HTR-8/SVneo (cell line): ENCODE data around the gene PRIMA1.

ENCODE experiments used
- DNase-seq: peaks from one replicate; pipeline ENCODE4 v3.0.0; 2011; ENCODE audit warnings: low spot score, mixed read lengths; ENCODE audit not compliant: insufficient read length
- FAIRE-seq: peaks from 2 replicates; lab custom pipeline; 2011; peaks lifted over from hg19 to GRCh38; lab: Jason Lieb, UNC

Gene PRIMA1

DNA sequence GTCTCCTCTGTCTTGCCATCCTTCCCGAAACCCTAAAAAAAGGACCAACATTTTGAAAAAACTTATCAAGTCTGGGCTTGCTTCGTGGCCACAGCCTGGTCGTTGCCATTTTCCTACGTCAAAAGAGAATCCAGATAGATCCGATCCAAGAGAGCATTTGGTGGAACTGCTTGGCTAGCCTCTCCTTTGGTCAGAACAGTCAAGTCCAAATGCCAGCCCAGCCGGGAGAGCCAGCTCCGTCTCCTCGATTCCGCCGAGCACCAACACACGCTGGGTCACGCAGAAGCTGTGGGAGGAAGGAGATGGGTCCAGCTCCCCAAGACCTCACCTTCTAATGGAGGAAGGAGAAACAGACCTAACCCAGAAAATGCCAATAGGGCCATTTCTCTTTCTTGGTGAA is 9.3 kb upstream of the PRIMA1 start:
- DNase-seq: no peak
- no peak for FAIRE-seq

DNA sequence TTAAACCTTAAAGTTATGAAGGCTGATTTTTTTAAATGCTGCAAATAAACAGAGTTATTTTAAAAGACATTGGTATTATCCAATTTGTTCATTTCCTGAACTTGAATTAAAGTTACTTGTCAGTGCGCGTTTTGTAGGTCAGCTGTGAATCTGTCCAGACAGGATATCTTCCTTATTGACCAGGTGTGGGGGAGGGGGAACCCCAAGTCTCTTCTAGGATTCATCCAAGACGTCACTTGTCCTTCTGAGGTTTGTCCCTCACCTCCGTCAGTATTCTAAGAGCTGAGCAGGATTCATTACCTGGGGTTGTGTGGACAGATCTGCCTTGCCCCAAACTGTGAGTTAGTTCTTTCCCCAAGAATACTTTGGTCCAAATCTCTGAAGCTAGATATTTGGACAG is 8.8 kb upstream of the PRIMA1 start:
- FAIRE-seq (no peak), DNase-seq (no peak)

DNA sequence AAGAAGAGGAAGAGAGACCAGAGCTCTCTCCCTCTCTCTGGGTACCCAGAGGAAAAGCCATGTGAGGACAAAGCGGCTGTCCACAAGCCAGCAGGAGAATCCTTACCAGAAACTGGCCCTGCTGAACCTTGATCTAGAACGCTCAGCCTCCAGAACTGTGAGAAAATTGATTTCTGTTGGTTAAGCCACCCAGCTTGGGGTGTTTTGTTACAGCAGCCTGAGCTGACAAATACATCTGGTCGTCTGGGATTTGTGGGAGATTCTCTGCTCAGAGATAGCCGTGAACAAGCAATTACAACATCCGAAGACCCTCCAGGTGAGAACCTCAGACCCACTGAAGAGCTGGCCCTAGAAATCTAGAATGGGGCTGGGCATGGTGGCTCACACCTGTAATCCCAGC is 6.5 kb upstream of the PRIMA1 start:
- no peak for DNase-seq
- no peak for FAIRE-seq

DNA sequence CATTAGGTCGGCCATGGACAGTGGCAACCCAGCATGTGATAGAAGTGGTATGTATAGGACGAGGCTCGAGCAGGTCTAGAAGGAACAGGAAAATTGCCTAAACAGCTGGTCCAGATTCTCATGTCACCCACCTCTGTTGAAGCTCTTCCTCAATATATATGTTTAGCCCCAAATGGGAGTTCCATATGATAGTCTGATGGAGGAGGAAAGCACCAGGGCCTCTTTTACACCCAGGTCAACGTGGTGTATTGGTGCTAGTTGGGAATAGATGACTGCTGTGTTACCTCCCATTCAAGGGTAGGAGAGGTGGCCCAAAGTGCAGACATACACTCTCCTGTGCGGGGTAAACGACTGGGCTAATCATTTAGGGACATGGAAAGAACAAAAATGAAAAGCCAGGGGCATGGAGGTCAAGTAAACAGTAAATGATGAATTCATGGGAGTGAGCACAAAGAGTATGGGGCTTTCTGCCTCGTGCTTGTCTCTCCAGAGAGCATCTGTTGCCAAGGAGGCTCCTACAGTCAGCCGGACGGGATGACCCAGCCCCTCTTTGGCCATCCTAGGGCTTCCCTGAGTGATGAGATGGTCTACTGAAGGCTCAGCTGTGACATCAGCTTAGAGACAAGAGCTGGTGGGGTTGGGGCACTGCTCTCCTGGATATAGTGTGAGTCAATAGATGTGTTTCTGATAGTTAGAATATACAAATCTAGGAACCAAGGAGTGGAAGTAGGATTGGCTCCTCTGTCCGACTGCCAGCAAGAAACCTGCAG is 5.5 kb upstream of the PRIMA1 start:
- FAIRE-seq (no peak), DNase-seq (no peak)

DNA sequence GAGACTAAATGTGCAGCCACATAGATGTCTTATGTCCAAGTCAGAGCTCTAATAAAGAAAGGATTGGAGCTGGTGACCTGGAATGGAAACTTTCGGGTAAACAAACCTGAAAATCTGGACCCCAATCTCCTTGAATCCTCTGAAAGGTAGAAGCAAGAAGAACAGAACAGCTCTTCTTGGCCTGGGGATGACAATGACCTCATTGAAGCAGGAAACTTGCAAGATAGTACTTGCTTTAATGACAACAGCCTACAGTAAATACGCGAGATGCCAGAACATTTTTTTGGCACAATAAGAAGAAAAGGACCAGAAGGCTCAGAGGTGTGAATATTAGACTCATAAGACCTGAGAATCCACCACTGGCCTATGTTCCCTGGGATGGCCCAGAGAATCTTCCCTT is 4.1 kb upstream of the PRIMA1 start:
- DNase-seq (no peak), FAIRE-seq (no peak)

DNA sequence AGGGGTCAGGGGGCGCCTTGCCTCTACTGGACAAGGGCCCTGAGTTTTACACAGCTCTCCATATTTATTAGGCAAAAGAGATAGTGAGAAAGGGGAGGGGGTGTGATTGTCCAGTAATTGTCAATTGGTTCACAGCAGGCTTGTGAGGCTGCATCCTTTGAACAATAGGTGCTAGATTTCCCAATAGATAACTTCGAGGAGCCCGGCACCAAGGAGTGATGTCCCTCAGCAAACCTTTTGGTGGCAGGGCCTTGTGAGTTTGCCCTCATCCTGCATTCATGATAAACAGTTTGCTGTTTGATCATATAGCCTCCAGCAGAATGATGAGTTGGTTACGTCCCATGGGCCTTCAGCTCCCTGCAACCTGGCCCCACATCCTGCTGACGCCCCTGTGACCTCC is 2.7 kb upstream of the PRIMA1 start:
- FAIRE-seq (no peak), DNase-seq (no peak)

DNA sequence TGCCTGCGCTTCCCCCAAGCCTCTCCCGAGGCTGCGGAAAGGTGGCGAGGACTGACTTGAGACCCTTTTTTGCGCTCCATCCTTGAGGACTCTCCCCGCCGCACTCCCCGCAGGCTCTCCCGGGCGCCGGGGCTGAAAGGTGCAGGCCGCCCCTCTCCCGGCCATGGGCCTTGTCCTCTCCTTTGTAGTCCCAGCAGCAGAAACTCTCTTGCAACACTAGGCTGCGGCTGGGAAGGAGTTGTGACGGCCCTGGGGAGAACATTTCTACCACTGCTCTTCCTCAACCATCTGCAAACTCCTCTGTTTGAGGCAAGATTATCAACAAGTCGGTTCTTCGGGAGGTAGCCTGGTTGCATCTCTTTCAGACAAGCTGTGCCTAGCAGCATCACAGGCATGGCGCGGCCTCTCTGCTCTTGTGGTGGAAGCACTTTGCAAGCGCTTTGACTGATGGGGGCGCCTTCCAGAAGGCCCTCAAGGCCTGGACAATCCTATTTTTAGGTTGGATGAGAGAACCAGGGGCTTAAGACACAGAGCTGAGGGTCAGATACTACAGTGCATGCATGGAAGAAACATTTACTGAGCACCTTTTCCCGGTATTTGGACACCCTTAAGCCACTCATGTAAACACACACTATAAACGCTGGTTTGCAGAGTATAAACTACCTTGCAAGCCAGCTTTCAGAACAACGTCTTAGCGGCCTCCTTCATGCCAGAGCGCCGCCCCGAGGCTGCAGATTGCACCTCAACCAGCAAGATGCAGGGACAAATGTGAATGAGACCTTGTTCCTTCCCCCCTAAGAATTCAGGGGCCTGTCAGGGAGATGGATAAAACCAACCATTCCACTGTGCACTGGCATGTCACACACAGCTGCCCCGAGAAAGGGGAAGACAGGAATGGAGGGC is 1.2 kb upstream of the PRIMA1 start:
- DNase-seq: no peak

DNA sequence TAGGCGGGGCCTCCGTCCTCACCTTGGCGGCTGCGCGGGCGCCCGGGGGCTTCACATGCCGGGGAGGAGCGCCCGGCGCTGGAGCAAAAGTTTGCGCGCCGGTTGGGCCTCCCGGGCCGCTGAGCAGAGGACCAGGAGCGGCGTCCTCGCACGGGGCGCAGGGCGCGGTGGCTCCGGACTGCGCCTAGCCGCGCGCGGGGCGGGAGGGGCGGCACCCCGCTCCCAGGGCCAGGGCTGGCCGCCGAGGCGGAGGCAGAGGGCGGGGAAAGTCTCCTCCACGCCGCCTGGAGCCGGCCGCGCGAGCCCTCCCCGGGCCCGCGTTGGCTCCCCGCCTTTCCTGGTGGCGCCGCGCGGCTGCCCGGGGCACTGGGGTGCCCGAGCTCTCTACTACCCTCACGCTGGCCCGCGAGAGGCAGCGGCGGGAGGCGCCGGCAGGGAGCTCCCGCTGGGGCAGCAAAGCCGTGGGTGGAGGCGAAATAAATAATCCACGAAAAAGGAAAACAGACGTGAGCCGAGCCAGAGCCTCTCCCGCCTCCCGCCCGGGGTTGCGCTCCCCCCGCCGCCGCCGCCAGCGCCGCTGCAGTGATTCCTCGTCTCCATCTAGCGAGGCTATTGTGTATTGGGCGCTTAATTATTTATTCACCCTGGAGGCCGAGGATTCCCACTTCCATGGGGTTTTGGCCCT is 400 bp upstream of the PRIMA1 start:
- peak; percentile 4 for FAIRE-seq

More for the DNA sequence above, 1.2 kb upstream of the PRIMA1 start:
- no peak for FAIRE-seq

DNA sequence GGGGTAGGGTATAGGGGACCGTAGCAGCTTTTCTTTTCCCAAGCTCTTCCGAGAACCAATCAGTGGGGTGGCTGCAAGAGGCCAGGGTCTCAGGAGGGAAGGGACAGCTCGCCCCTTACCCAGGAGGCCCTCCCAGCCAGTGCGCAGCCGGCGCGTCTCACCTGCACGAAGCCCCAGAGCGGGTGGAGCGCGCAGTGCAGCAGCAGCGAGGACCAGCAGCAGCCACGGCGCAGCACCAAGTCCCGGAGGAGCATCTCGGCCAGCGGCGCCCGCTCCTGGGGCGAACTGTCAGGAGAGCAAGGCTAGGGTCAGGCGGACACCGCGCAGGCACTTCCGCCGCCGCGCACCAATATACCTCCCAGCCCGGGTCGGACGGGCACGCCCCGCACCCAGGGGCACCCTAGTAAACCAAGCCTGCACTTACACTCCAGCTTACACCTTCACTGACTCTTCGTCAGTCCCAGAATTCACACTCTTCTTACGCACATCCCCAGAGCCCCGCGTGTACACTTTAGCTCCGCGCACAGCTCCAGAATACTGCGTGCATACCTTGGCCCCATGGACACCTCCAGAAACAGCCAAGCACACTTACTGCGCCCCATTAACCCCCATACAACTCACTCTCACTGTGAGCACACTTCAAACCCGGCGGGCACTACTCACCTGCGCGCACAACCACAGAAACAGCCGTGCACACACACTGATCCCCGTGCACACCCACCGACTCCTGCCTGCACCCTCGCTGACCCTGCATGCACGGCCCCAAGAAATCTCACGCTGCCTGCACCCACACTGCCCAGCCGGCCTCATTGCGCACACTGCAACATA is 606 bp downstream of the PRIMA1 start:
- FAIRE-seq (no peak), DNase-seq (no peak)

More for the DNA sequence above, 400 bp upstream of the PRIMA1 start:
- DNase-seq: peak; percentile 67

DNA sequence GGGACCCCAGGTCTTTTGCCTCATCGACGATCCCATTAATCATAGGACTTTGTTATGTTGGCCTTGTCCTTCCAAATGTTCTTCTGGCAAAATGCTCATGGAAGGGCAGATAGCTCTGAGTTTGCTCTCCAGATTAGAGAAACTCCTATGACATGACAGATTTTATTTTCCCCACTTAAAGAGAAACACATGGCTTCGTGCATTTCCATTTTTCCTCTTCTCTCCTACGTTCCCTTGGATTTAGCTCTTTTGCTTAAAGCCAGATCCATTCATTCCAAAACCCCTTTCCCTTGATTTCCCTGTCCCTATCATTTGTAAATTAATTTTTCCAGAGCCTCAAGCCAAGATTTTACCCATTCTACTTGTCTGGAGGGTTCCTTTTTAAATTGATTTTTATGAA is 2.9 kb downstream of the PRIMA1 start:
- no peak for FAIRE-seq
- DNase-seq: no peak

DNA sequence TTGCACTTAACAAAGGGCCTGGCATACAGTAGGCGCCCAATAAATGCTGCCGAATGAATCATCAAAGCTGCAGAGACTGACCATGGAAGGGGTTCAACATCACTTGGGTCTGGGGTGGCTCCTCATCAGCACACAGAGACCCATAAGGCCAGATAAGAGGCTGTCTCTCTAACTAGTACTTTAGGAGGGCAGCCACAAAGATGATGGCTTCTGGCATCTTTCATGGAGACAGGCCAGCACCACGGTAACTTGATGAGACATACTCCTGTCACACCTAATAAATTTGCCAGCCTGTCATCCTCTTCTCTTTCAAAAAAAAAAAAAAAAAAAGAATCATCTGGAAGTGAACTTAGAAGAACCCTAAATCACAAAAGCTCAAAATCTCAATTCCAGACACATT is 3.4 kb downstream of the PRIMA1 start:
- DNase-seq: no peak
- no peak for FAIRE-seq

DNA sequence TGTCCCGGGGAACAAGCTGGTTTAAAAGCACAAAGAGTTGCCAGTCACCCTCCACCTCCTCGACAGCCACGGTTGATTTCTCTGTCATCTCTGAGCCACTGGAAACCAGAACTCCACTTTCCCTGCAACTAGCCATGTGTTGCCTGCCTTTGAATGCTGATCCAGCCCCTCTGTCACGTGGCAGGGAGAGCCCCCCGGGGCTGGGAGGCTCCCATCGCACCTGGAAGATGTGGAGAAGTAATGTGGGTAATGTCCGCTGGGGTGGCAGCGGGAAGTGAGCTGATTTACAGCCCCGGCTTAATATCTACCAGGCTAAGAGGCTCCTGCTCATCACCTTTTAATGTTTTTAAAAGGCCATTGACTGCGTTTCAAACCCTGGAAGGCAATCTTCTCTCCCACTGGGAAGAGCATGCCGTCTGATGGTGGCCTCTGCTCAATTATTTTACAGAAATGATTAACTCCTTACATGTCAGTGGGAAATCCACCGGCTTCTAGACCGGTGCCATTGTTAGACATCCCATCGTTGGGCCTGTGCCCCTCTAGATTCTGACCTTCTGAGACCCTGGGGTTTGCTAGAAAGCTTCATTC is 7.4 kb downstream of the PRIMA1 start:
- FAIRE-seq: no peak
- no peak for DNase-seq

DNA sequence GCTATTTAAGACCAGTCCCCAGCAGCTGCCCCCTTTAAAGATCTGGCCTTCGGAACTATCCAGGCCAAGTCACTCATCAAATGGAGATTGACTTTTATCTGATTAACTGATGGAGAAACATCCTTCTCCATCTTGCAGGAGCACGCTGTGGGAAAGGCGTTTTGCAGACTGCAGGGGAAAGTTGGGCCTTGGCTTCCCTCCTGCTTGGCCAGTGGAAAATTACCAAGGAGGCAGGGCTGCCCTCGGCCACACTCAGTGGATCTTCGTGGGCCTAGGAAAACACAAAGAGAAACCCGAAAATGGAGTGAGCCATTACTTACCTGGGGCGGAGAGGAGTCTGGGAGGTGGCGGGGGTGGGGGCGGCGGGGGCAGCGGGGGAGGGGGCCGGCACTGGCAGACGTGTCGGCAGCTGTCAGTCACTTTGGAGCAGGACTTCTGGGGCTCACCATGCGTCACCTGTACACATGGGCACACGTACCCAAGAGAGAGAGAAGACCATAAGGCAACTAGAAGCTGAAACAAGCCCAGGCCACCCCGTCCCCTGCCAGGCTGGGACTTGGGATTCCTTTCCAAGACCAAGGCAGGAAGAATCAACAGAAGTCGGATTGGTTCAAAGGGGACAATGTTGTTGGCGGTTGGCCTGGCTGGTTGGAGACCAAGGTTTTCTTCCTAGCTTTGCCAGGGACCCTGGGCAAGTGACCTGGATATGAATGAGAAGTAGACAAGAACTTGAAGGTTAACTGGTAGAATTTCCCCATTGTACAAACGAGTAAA is 9.2 kb downstream of the PRIMA1 start:
- no peak for FAIRE-seq
- no peak for DNase-seq

DNA sequence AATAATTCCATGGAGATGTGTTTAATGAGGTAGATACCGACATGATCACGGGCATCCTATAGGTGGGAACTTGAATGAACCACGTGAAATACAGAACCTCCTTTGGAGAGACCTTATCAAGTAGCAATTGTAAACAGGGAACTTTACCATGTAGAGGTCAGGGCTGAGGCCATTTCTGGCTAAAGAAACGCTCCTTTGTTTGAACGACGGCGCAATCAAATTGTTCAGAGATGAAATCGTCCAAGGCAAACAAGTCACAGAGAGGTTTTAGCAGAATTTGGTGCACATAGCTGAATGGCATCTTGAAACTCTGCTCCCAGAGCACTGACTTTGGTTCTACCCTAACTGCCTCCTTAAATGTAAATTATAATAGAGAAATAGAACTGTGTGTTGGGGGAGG is 9.8 kb downstream of the PRIMA1 start:
- FAIRE-seq (no peak), DNase-seq (no peak)

DNA sequence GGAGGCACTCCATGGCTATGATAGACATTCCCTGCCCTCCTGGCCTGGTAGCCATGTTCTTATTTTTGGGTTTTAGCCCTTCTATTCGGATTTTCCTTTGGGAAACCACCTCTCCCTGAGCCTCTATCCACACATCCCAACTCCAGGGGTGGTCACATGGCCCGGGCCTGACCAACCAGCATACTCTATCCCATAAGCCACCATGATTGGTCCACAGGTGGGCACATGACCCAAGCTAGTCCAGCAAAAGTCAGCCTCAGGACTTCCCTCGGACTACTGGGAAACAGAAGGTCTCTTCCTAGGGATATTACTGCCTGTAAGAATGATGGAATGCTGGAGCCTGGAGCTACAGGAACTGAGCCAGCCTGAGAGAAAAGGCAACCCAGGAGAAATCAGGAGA is 12.5 kb downstream of the PRIMA1 start:
- DNase-seq: no peak

DNA sequence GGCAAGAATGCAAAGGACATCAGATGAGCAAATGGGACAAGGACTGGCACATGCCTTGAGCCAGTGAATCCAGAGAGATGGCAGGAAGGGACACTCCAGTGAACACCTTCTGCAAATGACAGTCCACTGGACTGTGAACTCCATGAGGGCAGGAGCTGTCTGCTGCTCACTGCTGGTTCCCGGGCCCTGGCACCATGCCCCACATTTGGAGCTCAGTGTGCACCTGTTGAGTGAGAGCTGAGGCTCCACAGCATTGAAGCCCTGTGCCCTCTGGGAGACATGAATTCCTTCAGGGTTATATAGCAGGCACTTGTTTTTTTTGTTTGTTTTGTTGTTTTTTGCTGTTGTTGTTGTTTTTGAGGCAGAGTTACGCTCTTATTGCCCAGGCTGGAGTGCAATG is 13.1 kb downstream of the PRIMA1 start:
- DNase-seq (no peak), FAIRE-seq (no peak)

More for the DNA sequence above, 12.5 kb downstream of the PRIMA1 start:
- FAIRE-seq: no peak

DNA sequence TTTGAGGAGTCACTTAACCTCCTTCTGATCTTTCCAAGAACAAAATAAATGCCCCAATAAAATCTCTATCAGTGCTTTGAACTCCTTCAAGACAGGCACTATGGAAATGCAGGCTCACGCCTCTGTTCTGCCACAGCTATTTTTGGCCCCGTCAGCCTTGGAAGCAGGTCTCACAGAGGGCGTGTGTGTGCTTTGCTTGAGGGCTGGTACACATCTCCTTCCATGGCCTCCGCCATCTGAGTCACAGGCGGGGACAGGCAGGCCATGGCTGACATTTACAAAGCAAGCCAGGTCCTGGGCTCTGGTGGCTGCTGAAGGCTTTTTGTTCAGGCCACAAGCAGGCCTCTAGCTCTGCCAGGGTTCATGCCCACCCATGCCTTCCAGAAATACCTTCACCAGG is 16.0 kb downstream of the PRIMA1 start:
- DNase-seq: no peak
- no peak for FAIRE-seq

DNA sequence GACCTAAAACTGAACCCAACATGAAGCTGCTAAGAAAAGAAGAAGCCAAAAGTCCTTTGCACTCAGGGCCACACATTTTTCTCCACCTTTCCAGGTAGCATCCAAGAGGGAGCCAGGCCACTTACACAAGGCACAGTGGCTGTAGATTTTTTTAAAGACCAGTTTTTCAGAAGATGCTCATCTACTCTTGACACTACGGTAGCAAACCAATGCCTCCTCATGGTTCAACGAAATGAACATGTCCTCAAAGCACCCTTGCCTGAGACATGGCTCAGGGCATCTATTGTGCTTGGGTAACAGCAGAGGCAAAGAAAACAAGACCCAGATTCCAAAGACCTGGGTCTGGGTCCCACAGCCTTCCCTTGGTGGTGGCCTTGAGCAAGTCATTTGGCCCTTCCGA is 22.3 kb downstream of the PRIMA1 start:
- no peak for FAIRE-seq

DNA sequence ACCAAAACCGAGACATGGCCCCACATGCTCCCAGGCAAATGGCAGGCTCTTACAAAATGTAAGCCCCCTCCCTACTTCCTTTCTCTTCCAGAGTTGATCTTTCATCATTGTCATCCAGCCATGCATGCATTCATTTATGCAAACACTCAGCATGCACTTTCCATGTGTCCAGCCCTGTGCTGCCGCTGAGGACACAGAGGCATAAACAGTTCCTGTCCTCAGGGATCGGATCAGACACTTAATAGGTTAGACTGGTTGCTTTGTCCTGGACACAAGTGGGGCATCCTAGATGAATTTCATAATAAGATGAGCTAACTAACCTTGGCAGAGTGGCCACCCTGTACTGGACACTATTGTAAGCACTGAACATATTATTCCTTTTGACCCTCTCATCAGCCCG is 23.1 kb downstream of the PRIMA1 start:
- peak; percentile 60 for FAIRE-seq
- DNase-seq: no peak

More for the DNA sequence above, 22.3 kb downstream of the PRIMA1 start:
- no peak for DNase-seq
